GM23338 (cell line): Measurements from ENCODE around the gene DLG2. TPM values are rescaled to one million over a fixed set of nuclear protein-coding genes. Genes with fewer than 3 reads are reported as not detected.

ENCODE experiments used
- ATAC-seq: fragments of 200-7000 bp; cut with Tn5 transposase; 3 replicates; pipeline ENCODE4 v1.9.1; 2020
- DNase-seq: peaks from one replicate; pipeline ENCODE4 v3.0.0-alpha.2; 2015; ENCODE audit warnings: low spot score
- H2AFZ ChIP-seq: fragments of 200-600 bp; sonication (generic); 2 replicates; pipeline ENCODE4 v1.8.0; 2016; ENCODE audit warnings: antibody characterized with exemption, mild to moderate bottlenecking, moderate library complexity
- H3F3A ChIP-seq: fragments of 200-600 bp; sonication (generic); replicated peaks from 2 replicates; pipeline ENCODE4 v1.8.0; 2017; ENCODE audit warnings: antibody characterized with exemption, mixed run types, low read depth
- H3K27ac ChIP-seq: fragments of 200-600 bp; sonication (generic); 2 replicates; pipeline ENCODE4 v1.6.1; 2016; ENCODE audit warnings: low read depth
- H3K27me3 ChIP-seq: fragments of 200-600 bp; sonication (generic); 2 replicates; pipeline ENCODE4 v1.8.0; 2016; ENCODE audit warnings: mild to moderate bottlenecking, mixed run types, moderate library complexity; ENCODE audit not compliant: insufficient read depth
- H3K36me3 ChIP-seq: fragments of 200-600 bp; sonication (generic); 2 replicates; pipeline ENCODE4 v1.8.0; 2016; ENCODE audit warnings: mild to moderate bottlenecking; ENCODE audit not compliant: insufficient read depth
- H3K4me1 ChIP-seq: fragments of 200-600 bp; sonication (generic); 2 replicates; pipeline ENCODE4 v1.8.0; 2016; ENCODE audit warnings: mild to moderate bottlenecking, moderate library complexity; ENCODE audit not compliant: insufficient read depth
- H3K4me2 ChIP-seq: fragments of 200-600 bp; sonication (generic); 2 replicates; pipeline ENCODE4 v1.7.1; 2017; ENCODE audit warnings: mixed run types
- H3K4me3 ChIP-seq: fragments of 200-600 bp; sonication (generic); 2 replicates; pipeline ENCODE4 v1.6.1; 2016; ENCODE audit warnings: mixed run types
- H3K79me2 ChIP-seq: fragments of 200-600 bp; sonication (generic); replicated peaks from 2 replicates; pipeline ENCODE4 v1.8.0; 2017; ENCODE audit warnings: mild to moderate bottlenecking; ENCODE audit not compliant: insufficient read depth
- H3K9me2 ChIP-seq: fragments of 200-600 bp; sonication (generic); 2 replicates; pipeline ENCODE4 v1.8.0; 2017; ENCODE audit not compliant: insufficient read depth
- H4K20me1 ChIP-seq: fragments of 200-600 bp; sonication (generic); replicated peaks from 2 replicates; pipeline ENCODE4 v1.8.0; 2017; ENCODE audit warnings: mild to moderate bottlenecking; ENCODE audit not compliant: insufficient read depth
- H3K27ac Mint-ChIP-seq: 2 replicates; pipeline ENCODE4 v1.8.0; 2020; ENCODE audit warnings: inconsistent platforms, mild to moderate bottlenecking, moderate library complexity, mixed read lengths
- H3K27me3 Mint-ChIP-seq: 3 replicates; pipeline ENCODE4 v1.8.0; 2022; ENCODE audit warnings: low read depth, mild to moderate bottlenecking, moderate library complexity, mixed read lengths, inconsistent platforms; ENCODE audit not compliant: insufficient read depth, poor library complexity
- H3K36me3 Mint-ChIP-seq: 3 replicates; pipeline ENCODE4 v1.8.0; 2021; ENCODE audit warnings: low read depth, mild to moderate bottlenecking, inconsistent platforms, moderate library complexity, mixed read lengths
- H3K4me1 Mint-ChIP-seq: 3 replicates; pipeline ENCODE4 v1.8.0; 2020; ENCODE audit warnings: mild to moderate bottlenecking, inconsistent platforms, mixed read lengths
- H3K4me3 Mint-ChIP-seq: 3 replicates; pipeline ENCODE4 v1.8.0; 2021; ENCODE audit warnings: moderate library complexity, mild to moderate bottlenecking, inconsistent platforms, mixed read lengths
- H3K9me3 Mint-ChIP-seq: 3 replicates; pipeline ENCODE4 v1.8.0; 2020; ENCODE audit warnings: moderate library complexity, mild to moderate bottlenecking, inconsistent platforms, mixed read lengths
- CREB1 ChIP-seq: fragments of 250-450 bp; sonication (Bioruptor Pico); IDR thresholded peaks from 2 replicates; pipeline ENCODE4 v1.5.0; 2020; ENCODE audit warnings: low read depth, mild to moderate bottlenecking, moderate library complexity
- CTCF ChIP-seq, 2 experiments: fragments of 200-600 bp in 1 of 2; sonication (generic) in 1 of 2; conservative IDR thresholded peaks; 2 replicates each; pipeline versions ENCODE4 v1.5.1 to v1.6.1; 2016 to 2017; ENCODE audit warnings: antibody characterized with exemption in 2 of 2, low read depth in 2 of 2, mild to moderate bottlenecking in 2 of 2, moderate library complexity in 1 of 2
- EZH2 ChIP-seq: fragments of 200-600 bp; sonication (generic); IDR thresholded peaks from one replicate; pipeline ENCODE4 v1.8.0; 2017; ENCODE audit warnings: antibody characterized with exemption, mild to moderate bottlenecking, low read depth; ENCODE audit not compliant: unreplicated experiment
- EZH2phosphoT487 ChIP-seq: fragments of 200-600 bp; sonication (generic); IDR thresholded peaks from one replicate; pipeline ENCODE4 v1.8.1; 2018; ENCODE audit warnings: antibody characterized with exemption; ENCODE audit not compliant: unreplicated experiment
- JUNB ChIP-seq: IDR thresholded peaks from one replicate; pipeline ENCODE4 v1.6.1; 2016; ENCODE audit warnings: antibody characterized with exemption; ENCODE audit not compliant: unreplicated experiment
- NANOG ChIP-seq: IDR thresholded peaks from 2 replicates; pipeline ENCODE4 v1.6.1; 2016; ENCODE audit warnings: antibody characterized with exemption, borderline replicate concordance
- POLR2AphosphoS5 ChIP-seq: IDR thresholded peaks from 2 replicates; pipeline ENCODE4 v1.6.1; 2016; ENCODE audit warnings: antibody characterized with exemption, low read depth
- STAT1 ChIP-seq: IDR thresholded peaks from one replicate; pipeline ENCODE4 v1.6.1; 2016; ENCODE audit warnings: antibody characterized with exemption; ENCODE audit not compliant: unreplicated experiment
- ZNF114 ChIP-seq: fragments of 250-450 bp; sonication (Bioruptor Pico); IDR thresholded peaks from 2 replicates; pipeline ENCODE4 v1.5.0; 2020; ENCODE audit warnings: mild to moderate bottlenecking, moderate library complexity
- ZNF331 ChIP-seq: fragments of 250-450 bp; sonication (Bioruptor Pico); IDR thresholded peaks from 2 replicates; pipeline ENCODE4 v1.5.0; 2020; ENCODE audit warnings: low read depth, mild to moderate bottlenecking, moderate library complexity
- ZNF462 ChIP-seq: fragments of 250-450 bp; sonication (Bioruptor Pico); IDR thresholded peaks from 2 replicates; pipeline ENCODE4 v1.5.0; 2020; ENCODE audit warnings: mild to moderate bottlenecking, moderate library complexity
- polyA plus RNA-seq: library from polyadenylated mRNA; unstranded; fragments of >200 nt; fragmentation: Nextera tagmentation; extraction: Ambion mirVana; gene quantifications from 2 replicates; pipeline ENCODE4 v1.2.1, GENCODE V29; 2016
- total RNA-seq: library from RNA; depleted of rRNA; stranded (reverse); fragments of >200 nt; shearing (Covaris generic); gene quantifications from 2 replicates; pipeline ENCODE4 v1.2.3, GENCODE V29; 2014
- TF ChIP-seq, protein P1 (sequence below): IDR thresholded peaks from 2 replicates; pipeline ENCODE4 v1.6.1; 2016; ENCODE audit warnings: antibody characterized with exemption
- TF ChIP-seq, protein P2 (sequence below): IDR thresholded peaks from one replicate; pipeline ENCODE4 v1.6.1; 2018; ENCODE audit warnings: antibody characterized with exemption; ENCODE audit not compliant: unreplicated experiment

The DLG2 gene
- total and polyA plus RNA-seq, 2 experiments from 2014 or later: 19.8 to 21.5 TPM

- Histone ChIP-seq H3K27me3 (no peaks in the 10 kb centered on the region), H3K36me3 (no peaks in the 10 kb centered on the region), H3F3A (no peaks in the 10 kb centered on the region), H4K20me1 (no peaks in the 10 kb centered on the region), H3K9me2 (no peaks in the 10 kb centered on the region), H3K4me2 (no peak overlapping the region), H3K79me2 (no peaks in the 10 kb centered on the region), H2AFZ (no peak overlapping the region), H3K4me3 (no peak overlapping the region), H3K27ac (no peak overlapping the region), H3K4me1 (no peaks in the 10 kb centered on the region)
- TF ChIP-seq, protein P1, sequence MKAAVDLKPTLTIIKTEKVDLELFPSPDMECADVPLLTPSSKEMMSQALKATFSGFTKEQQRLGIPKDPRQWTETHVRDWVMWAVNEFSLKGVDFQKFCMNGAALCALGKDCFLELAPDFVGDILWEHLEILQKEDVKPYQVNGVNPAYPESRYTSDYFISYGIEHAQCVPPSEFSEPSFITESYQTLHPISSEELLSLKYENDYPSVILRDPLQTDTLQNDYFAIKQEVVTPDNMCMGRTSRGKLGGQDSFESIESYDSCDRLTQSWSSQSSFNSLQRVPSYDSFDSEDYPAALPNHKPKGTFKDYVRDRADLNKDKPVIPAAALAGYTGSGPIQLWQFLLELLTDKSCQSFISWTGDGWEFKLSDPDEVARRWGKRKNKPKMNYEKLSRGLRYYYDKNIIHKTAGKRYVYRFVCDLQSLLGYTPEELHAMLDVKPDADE: no peak
- TF ChIP-seq EZH2phosphoT487: no peak
- TF ChIP-seq JUNB: no peak
- TF ChIP-seq CTCF (conservative IDR thresholded peaks at IDR 0.05; ENCODE audit: low read depth in 2 of 2): no peak
- no peak for TF ChIP-seq POLR2AphosphoS5
- TF ChIP-seq EZH2: no peak
- TF ChIP-seq, protein P2, sequence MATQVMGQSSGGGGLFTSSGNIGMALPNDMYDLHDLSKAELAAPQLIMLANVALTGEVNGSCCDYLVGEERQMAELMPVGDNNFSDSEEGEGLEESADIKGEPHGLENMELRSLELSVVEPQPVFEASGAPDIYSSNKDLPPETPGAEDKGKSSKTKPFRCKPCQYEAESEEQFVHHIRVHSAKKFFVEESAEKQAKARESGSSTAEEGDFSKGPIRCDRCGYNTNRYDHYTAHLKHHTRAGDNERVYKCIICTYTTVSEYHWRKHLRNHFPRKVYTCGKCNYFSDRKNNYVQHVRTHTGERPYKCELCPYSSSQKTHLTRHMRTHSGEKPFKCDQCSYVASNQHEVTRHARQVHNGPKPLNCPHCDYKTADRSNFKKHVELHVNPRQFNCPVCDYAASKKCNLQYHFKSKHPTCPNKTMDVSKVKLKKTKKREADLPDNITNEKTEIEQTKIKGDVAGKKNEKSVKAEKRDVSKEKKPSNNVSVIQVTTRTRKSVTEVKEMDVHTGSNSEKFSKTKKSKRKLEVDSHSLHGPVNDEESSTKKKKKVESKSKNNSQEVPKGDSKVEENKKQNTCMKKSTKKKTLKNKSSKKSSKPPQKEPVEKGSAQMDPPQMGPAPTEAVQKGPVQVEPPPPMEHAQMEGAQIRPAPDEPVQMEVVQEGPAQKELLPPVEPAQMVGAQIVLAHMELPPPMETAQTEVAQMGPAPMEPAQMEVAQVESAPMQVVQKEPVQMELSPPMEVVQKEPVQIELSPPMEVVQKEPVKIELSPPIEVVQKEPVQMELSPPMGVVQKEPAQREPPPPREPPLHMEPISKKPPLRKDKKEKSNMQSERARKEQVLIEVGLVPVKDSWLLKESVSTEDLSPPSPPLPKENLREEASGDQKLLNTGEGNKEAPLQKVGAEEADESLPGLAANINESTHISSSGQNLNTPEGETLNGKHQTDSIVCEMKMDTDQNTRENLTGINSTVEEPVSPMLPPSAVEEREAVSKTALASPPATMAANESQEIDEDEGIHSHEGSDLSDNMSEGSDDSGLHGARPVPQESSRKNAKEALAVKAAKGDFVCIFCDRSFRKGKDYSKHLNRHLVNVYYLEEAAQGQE: no peak
- no peak for TF ChIP-seq ZNF462 (CRISPR knock-in tag)
- TF ChIP-seq ZNF331: no peak
- no peak for TF ChIP-seq STAT1
- no peak for TF ChIP-seq NANOG
- no peak for TF ChIP-seq CREB1
- TF ChIP-seq ZNF114 (CRISPR knock-in tag): no peak
- H3K4me3 Mint-ChIP-seq: no peak overlapping the region
- ATAC-seq: no peak
- no peaks in the 10 kb centered on the region for H3K4me1 Mint-ChIP-seq
- peaks cover 2% of the 10 kb centered on the region for H3K27me3 Mint-ChIP-seq
- H3K36me3 Mint-ChIP-seq: no peaks in the 10 kb centered on the region
- no peak for DNase-seq
- H3K9me3 Mint-ChIP-seq: no peaks in the 10 kb centered on the region
- no peak overlapping the region for H3K27ac Mint-ChIP-seq
These were observed 2090.0 kb downstream of the DLG2 start for GRCh38 chr11:83537131-83537610.
